Sigmoid colon (tissue), 7 donors: Measurements from ENCODE around the gene DDN. TPM values are rescaled to one million over a fixed set of nuclear protein-coding genes. Genes with fewer than 3 reads are reported as not detected.

Experiments used
- DNase-seq: peaks from one replicate; pipeline ENCODE4 v3.0.0-alpha.2; 2019
- H3K27ac ChIP-seq, 4 donors: fragments of 200-600 bp; sonication (generic); one replicate each; pipeline ENCODE4 v1.5.1; 2016 to 2019; ENCODE audit warnings: mild to moderate bottlenecking in 1 of 4
- H3K27me3 ChIP-seq, 3 donors: fragments of 200-600 bp; sonication (generic); one replicate each; pipeline ENCODE4 v1.5.1; 2019; ENCODE audit warnings: mild to moderate bottlenecking in 1 of 3
- H3K36me3 ChIP-seq, 4 donors: fragments of 200-600 bp; sonication (generic); one replicate each; pipeline ENCODE4 v1.5.1; 2016 to 2019
- H3K4me1 ChIP-seq, 4 donors: fragments of 200-600 bp; sonication (generic); one replicate each; pipeline ENCODE4 v1.5.1; 2017 to 2019
- H3K4me3 ChIP-seq, 4 donors: fragments of 200-600 bp; sonication (generic); one replicate each; pipeline ENCODE4 v1.5.1; 2017 to 2019; ENCODE audit warnings: mild to moderate bottlenecking in 2 of 4, moderate library complexity in 1 of 4
- H3K9me3 ChIP-seq, 4 donors: fragments of 200-600 bp in 3 of 4; sonication (generic) in 3 of 4; one replicate each; pipeline versions ENCODE4 v1.5.1 to v1.6.1; 2013 to 2019
- EP300 ChIP-seq, 4 donors: sonication (generic); formaldehyde crosslinking; IDR thresholded peaks; one replicate each; pipeline ENCODE4 v1.6.1; 2017; ENCODE audit warnings: antibody characterized with exemption in 4 of 4
- POLR2A ChIP-seq, 2 donors: fragments of 450-650 bp; IDR thresholded peaks; one replicate each; pipeline ENCODE4 v1.6.1; 2016; ENCODE audit warnings: antibody characterized with exemption in 2 of 2, mild to moderate bottlenecking in 2 of 2, moderate library complexity in 2 of 2
- POLR2AphosphoS5 ChIP-seq, 4 donors: sonication (generic); formaldehyde crosslinking; IDR thresholded peaks; one replicate each; pipeline ENCODE4 v1.6.1; 2017; ENCODE audit warnings: antibody characterized with exemption in 4 of 4
- WGBS, 2 donors: extraction: QIAGEN DNeasy Blood & Tissue Kit; methylation state at CpG; one replicate each; pipeline ENCODE4 v1.1.7; 2013; 5-methylcytosine and 5-hydroxymethylcytosine counted together
- intact Hi-C: fragments of 100-400 bp; cut with DNase I; formaldehyde crosslinking; loops from one replicate; pipeline ENCODE4 v1.15.1; 2023
- polyA plus RNA-seq, 3 donors: library from polyadenylated mRNA; stranded (reverse); fragments of 200-250 nt; gene quantifications; one replicate each; pipeline ENCODE4 v1.2.3, GENCODE V29; 2013
- total RNA-seq, 4 donors: library from RNA; depleted of rRNA; stranded (reverse); fragments of >200 nt; gene quantifications; one replicate each; pipeline ENCODE4 v1.1.0, GENCODE V29; 2016
- TF ChIP-seq, protein P1 (sequence below), 4 experiments: fragments of 450-650 bp in 3 of 4; fragments of 200-600 bp in 1 of 4; IDR thresholded peaks; one replicate each; pipeline ENCODE4 v1.5.1; 2016 to 2019; ENCODE audit warnings: antibody characterized with exemption in 4 of 4, mild to moderate bottlenecking in 3 of 4, moderate library complexity in 2 of 4
- donor health status: healthy with polysubstance abuse.
- donor health status: Bipolar disorder and iron deficiency.
- donor health status: healthy.

DDN gene
- total and polyA plus RNA-seq, 7 donors = 0.14 to 0.69 (median 0.60) TPM; not detected in 4

DNA sequence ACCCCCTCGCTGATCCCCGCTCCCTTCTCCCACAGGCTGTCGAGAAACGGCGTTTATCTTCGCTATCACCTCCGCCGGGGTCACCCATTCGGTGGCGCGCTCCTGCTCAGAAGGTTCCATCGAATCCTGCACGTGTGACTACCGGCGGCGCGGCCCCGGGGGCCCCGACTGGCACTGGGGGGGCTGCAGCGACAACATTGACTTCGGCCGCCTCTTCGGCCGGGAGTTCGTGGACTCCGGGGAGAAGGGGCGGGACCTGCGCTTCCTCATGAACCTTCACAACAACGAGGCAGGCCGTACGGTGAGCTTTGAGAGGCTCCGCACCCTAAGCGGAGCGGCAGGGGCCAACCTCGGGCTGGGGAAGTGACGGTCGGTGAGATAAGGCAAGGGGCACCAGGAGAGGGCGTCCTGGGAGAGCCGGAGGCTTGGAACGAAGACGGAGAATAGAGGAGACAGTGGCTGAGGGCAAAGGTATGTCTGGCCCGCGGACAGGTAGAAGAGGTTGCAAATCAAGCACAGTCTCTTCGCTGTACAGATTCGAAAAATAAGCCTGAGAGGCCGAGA is 18.7 kb downstream of the DDN start:
- intact Hi-C loops = loop anchor here (5.0 kb wide), 1 partner anchor 53 kb away; the partner anchor contains the start of gene FKBP11

DNA sequence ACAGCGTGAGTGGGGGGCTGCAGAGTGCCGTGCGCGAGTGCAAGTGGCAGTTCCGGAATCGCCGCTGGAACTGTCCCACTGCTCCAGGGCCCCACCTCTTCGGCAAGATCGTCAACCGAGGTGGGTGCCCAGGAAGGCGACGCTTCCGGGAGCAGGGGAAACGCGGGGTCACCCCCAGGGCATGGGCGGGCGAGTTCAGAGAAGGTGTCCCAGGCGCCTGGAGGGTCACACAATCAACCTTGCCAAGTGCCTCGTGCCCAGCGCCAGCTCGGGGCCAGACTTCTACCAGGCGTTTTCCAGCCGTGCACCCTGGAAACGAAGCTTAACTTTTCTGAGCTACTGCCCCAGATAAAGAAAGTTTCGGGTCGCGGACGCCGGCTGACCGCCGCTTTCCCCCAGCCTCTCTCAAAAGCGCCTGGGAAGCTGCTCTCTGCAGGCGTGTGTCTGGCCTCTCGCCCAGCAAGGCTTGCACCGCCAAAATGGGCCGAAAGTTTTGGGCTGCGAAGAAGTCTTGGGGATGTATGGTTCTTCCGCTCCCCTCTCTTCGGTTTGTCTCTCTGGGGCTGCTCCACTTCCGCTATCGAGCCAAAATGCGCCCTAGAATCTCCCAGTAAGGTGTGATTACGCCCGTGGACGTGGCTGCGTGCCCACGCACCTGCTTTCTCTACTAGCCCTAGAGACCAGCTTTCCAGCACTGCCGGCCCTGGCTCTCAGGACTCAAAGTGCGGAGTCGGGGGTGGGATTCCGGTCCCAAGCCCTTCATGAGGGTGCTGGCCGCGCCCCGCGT is 19.4 kb downstream of the DDN start:
- intact Hi-C loops = loop anchor here (5.0 kb wide), 1 partner anchor 52 kb away; the partner anchor contains the start of gene FKBP11
- no peaks in the 10 kb centered on the region for H3K9me3 ChIP-seq
- peaks cover 0 to 42% (median 41%) of the 10 kb centered on the region in 4 donors for H3K4me1 ChIP-seq
- no peak for TF ChIP-seq EP300 (IDR thresholded peaks at IDR 0.05)
- no peak for TF ChIP-seq POLR2A (IDR thresholded peaks at IDR 0.05)
- no peak for TF ChIP-seq POLR2AphosphoS5 (IDR thresholded peaks at IDR 0.05)
- TF ChIP-seq, protein P1, sequence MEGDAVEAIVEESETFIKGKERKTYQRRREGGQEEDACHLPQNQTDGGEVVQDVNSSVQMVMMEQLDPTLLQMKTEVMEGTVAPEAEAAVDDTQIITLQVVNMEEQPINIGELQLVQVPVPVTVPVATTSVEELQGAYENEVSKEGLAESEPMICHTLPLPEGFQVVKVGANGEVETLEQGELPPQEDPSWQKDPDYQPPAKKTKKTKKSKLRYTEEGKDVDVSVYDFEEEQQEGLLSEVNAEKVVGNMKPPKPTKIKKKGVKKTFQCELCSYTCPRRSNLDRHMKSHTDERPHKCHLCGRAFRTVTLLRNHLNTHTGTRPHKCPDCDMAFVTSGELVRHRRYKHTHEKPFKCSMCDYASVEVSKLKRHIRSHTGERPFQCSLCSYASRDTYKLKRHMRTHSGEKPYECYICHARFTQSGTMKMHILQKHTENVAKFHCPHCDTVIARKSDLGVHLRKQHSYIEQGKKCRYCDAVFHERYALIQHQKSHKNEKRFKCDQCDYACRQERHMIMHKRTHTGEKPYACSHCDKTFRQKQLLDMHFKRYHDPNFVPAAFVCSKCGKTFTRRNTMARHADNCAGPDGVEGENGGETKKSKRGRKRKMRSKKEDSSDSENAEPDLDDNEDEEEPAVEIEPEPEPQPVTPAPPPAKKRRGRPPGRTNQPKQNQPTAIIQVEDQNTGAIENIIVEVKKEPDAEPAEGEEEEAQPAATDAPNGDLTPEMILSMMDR (IDR thresholded peaks at IDR 0.05) = no peak
- 1 to 2% methylated on average over 55 of the region's 55 CpGs for WGBS, 2 donors
- no peaks in the 10 kb centered on the region for H3K36me3 ChIP-seq
- H3K27ac ChIP-seq = no peak overlapping the region
- DNase-seq = no peak
- peak overlapping the region in 3 of 4 donors; percentile 5 to 39 (median 34) for H3K4me3 ChIP-seq
- peaks cover 47 to 93% (median 79%) of the 10 kb centered on the region in 3 donors for H3K27me3 ChIP-seq

More for the DNA sequence above, 18.7 kb downstream of the DDN start:
- no peaks in the 10 kb centered on the region for H3K36me3 ChIP-seq
- H3K4me3 ChIP-seq = peak overlapping the region in 3 of 4 donors; percentile 5 to 39 (median 34)
- H3K4me1 ChIP-seq = peaks cover 0 to 42% (median 41%) of the 10 kb centered on the region in 4 donors
- 1 to 2% methylated on average over 46 of the region's 46 CpGs for WGBS, 2 donors
- H3K27ac ChIP-seq = no peak overlapping the region
- no peaks in the 10 kb centered on the region for H3K9me3 ChIP-seq
- no peak for DNase-seq
- no peak for TF ChIP-seq POLR2AphosphoS5 (IDR thresholded peaks at IDR 0.05)
- TF ChIP-seq POLR2A (IDR thresholded peaks at IDR 0.05) = no peak
- TF ChIP-seq EP300 (IDR thresholded peaks at IDR 0.05) = no peak
- peaks cover 48 to 89% (median 74%) of the 10 kb centered on the region in 3 donors for H3K27me3 ChIP-seq

DNA sequence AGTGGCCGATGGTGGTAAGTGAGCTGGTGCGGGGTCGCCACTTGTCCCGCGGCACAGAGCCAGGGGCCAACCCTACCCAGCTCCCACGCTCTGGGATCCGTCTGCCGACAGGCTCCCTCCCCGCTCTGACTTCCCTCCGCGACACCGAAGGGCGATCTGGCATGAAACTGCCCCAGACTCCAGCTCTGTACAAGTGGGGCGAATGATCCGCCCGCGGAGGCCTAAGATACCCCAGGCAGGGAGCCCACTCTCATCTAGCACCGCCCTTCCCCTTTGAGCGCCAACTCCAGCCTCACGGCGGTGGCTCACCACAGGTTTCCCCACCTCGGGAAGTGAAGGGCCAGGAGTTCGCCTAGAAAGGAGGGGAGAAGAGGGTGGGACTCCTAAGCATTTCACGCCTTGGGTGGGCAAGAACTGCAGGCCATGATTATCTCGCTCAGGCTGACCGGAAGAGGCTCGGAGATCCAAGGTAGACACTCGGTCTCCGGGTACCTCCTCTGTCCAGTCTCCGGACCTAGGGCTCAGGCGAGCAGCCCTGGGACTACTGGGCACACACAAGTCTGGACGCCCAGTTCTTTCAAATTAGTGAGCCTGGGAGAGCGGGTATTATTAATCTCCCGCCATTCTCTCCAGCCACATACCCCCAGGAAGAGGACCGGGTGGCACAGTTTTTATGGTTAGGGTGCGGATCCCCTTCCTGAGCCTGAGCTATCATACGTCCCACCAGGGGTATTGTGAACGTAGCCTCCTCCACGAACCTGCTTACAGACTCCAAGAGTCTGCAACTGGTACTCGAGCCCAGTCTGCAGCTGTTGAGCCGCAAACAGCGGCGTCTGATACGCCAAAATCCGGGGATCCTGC is 20.2 kb downstream of the DDN start:
- Histone ChIP-seq H3K36me3 (no peaks in the 10 kb centered on the region), H3K9me3 (no peaks in the 10 kb centered on the region), H3K27me3 (peaks cover 49 to 98% (median 85%) of the 10 kb centered on the region in 3 donors), H3K4me3 (peak overlapping the region in 3 of 4 donors; percentile 5 to 39 (median 34)), H3K4me1 (peaks cover 0 to 42% (median 41%) of the 10 kb centered on the region in 4 donors), H3K27ac (no peak overlapping the region)
- no peak for DNase-seq
- 2 to 4% methylated on average over 45 of the region's 45 CpGs for WGBS, 2 donors
- TF ChIP-seq POLR2A (IDR thresholded peaks at IDR 0.05) (no peak), EP300 (IDR thresholded peaks at IDR 0.05) (no peak), POLR2AphosphoS5 (IDR thresholded peaks at IDR 0.05) (no peak)
- TF ChIP-seq, protein P1 (IDR thresholded peaks at IDR 0.05) = no peak
- intact Hi-C loops = no loop called here

DNA sequence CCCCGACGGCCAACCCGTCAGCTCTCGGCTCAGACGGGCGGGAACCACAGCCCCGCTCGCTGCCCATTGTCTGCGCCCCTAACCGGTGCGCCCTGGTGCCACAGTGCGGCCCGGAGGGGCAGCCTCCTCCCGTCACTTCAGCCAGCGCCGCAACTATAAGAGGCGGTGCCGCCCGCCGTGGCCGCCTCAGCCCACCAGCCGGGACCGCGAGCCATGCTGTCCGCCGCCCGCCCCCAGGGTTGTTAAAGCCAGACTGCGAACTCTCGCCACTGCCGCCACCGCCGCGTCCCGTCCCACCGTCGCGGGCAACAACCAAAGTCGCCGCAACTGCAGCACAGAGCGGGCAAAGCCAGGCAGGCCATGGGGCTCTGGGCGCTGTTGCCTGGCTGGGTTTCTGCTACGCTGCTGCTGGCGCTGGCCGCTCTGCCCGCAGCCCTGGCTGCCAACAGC is 20.9 kb downstream of the DDN start, which contains the start of gene WNT1:
Gene WNT1 (plus strand): TSS at position 32 of the 450 bp plus-strand sequence. CDS start 329 bp downstream, at position 361.
- Histone ChIP-seq H3K9me3 (no peaks in the 10 kb centered on the region), H3K27me3 (peaks cover 56 to 98% (median 85%) of the 10 kb centered on the region in 3 donors), H3K4me3 (peak within 1 kb of the TSS in 3 of 4 donors; percentile 5 to 39 (median 34)), H3K4me1 (peaks cover 0 to 42% (median 41%) of the 10 kb centered on the region in 4 donors), H3K36me3 (no peaks in the 10 kb centered on the region), H3K27ac (no peak within 1 kb of the TSS)
- intact Hi-C loops = no loop called here
- 1 to 3% methylated on average over 45 of the region's 45 CpGs for WGBS, 2 donors
- TF ChIP-seq, protein P1 (IDR thresholded peaks at IDR 0.05) = peak in 1 of 4 experiments; percentile 35
- TF ChIP-seq POLR2AphosphoS5 (IDR thresholded peaks at IDR 0.05) = no peak
- TF ChIP-seq EP300 (IDR thresholded peaks at IDR 0.05) = no peak
- no peak for TF ChIP-seq POLR2A (IDR thresholded peaks at IDR 0.05)
- no peak for DNase-seq
